ENCODE measurements around the gene CLEC9A. TPM values are rescaled to one million over a fixed set of nuclear protein-coding genes. Genes with fewer than 3 reads are reported as not detected.

The CLEC9A gene
- total and polyA plus RNA-seq, 10 of the 15 experiments (the other 5 are each of a cell fraction or from before 2014, with no cell fraction given) = not detected

GRCh38 chr12:10031321-10031720, 839 bp downstream of the CLEC9A start:
- intact Hi-C loops (cut with micrococcal nuclease; ENCODE audit: unreplicated experiment) (no loop called here), in situ Hi-C loops (cut with MboI) (loop anchor here (5.0 kb wide), 1 partner anchor 111 kb away; no protein-coding TSS in a partner anchor)
- ChIA-PET RAD21 (ENCODE audit: unreplicated experiment) (no interaction called here), CTCF (interaction anchor here (1.1 kb wide), 1 partner anchor 13 kb away, joined by 3 read pairs; no protein-coding TSS in a partner anchor), SMC1A (ENCODE audit: uncharacterized antibody, unreplicated experiment) (no interaction called here), POLR2A (no interaction called here)
- H3K4me1 ChIP-seq (ENCODE audit: control insufficient read depth, insufficient read depth, low read length) = no peaks in the 10 kb centered on the region
- no peak overlapping the region for H3K9ac ChIP-seq (ENCODE audit: control insufficient read depth, insufficient read depth, low read length)
- H3K27ac ChIP-seq (ENCODE audit: control insufficient read depth, insufficient read depth) = no peak overlapping the region
- H3K27me3 ChIP-seq (replicated peaks in 1 of 2; ENCODE audit: control insufficient read depth in 2 of 2, insufficient read depth in 2 of 2, low read length in 1 of 2) = no peaks in the 10 kb centered on the region
- DNase-seq (ENCODE audit: low read depth, low spot score) (no peak), ATAC-seq (no peak), FAIRE-seq (no peak)
- no peak for TF ChIP-seq SKIL (IDR thresholded peaks at IDR 0.05; ENCODE audit: low read depth, poor library complexity, severe bottlenecking)
- H3K4me2 ChIP-seq (ENCODE audit: control insufficient read depth, insufficient read depth) = no peak overlapping the region
- no peak overlapping the region for H3K4me3 ChIP-seq
- H3K79me2 ChIP-seq (ENCODE audit: control insufficient read depth, insufficient read depth, low read length) = no peaks in the 10 kb centered on the region
- no peaks in the 10 kb centered on the region for H4K20me1 ChIP-seq (ENCODE audit: control insufficient read depth, insufficient read depth)
- H3K9me3 ChIP-seq (replicated peaks; ENCODE audit: control insufficient read depth, insufficient read depth, low read length) = no peaks in the 10 kb centered on the region
- no TSS peak for BruUV-seq (replicated peaks)
- no peak overlapping the region for H2AFZ ChIP-seq (ENCODE audit: control insufficient read depth, low read depth, low read length)
- H3K36me3 ChIP-seq (ENCODE audit: control insufficient read depth in 2 of 2, insufficient read depth in 2 of 2, low read length in 1 of 2) = no peaks in the 10 kb centered on the region
- WGBS (ENCODE audit: insufficient coverage, insufficient replicate concordance, low lambda C conversion rate, missing lambda C conversion rate) = 7% methylated on average over 4 of the region's 4 CpGs

- FAIRE-seq = no peak
- Histone ChIP-seq H3K9me3 (replicated peaks; ENCODE audit: control insufficient read depth, insufficient read depth, low read length) (no peaks in the 10 kb centered on the region), H3K27me3 (replicated peaks in 1 of 2; ENCODE audit: control insufficient read depth in 2 of 2, insufficient read depth in 2 of 2, low read length in 1 of 2) (no peaks in the 10 kb centered on the region), H3K4me1 (ENCODE audit: control insufficient read depth, insufficient read depth, low read length) (no peaks in the 10 kb centered on the region), H3K79me2 (ENCODE audit: control insufficient read depth, insufficient read depth, low read length) (no peaks in the 10 kb centered on the region), H3K27ac (ENCODE audit: control insufficient read depth, insufficient read depth) (no peak overlapping the region), H2AFZ (ENCODE audit: control insufficient read depth, low read depth, low read length) (no peak overlapping the region), H3K4me3 (no peak overlapping the region), H3K9ac (ENCODE audit: control insufficient read depth, insufficient read depth, low read length) (no peak overlapping the region), H3K4me2 (ENCODE audit: control insufficient read depth, insufficient read depth) (no peak overlapping the region), H3K36me3 (ENCODE audit: control insufficient read depth in 2 of 2, insufficient read depth in 2 of 2, low read length in 1 of 2) (no peaks in the 10 kb centered on the region), H4K20me1 (ENCODE audit: control insufficient read depth, insufficient read depth) (no peaks in the 10 kb centered on the region)
- POLR2A ChIA-PET = no interaction called here
- SMC1A ChIA-PET (ENCODE audit: uncharacterized antibody, unreplicated experiment) = no interaction called here
- no TSS peak for BruUV-seq (replicated peaks)
- no peak for DNase-seq (ENCODE audit: low read depth, low spot score)
- ATAC-seq = no peak
- RAD21 ChIA-PET (ENCODE audit: unreplicated experiment) = no interaction called here
- 63% methylated on average over 5 of the region's 5 CpGs for WGBS (ENCODE audit: insufficient coverage, insufficient replicate concordance, low lambda C conversion rate, missing lambda C conversion rate)
- in situ Hi-C loops (cut with MboI) = loop anchor here (5.0 kb wide), 1 partner anchor 111 kb away; no protein-coding TSS in a partner anchor
- CTCF ChIA-PET = interaction anchor here (0.7 to 1.1 kb wide), 2 partner anchors 11 to 12 kb away, joined by 3 read pairs; no protein-coding TSS in a partner anchor
- intact Hi-C loops (cut with micrococcal nuclease; ENCODE audit: unreplicated experiment) = no loop called here
- TF ChIP-seq CTCF (IDR thresholded peaks at IDR 0.05 in 2 of 3, conservative IDR thresholded peaks at IDR 0.05 in 1 of 3; ENCODE audit: control insufficient read depth in 2 of 3, extremely low read depth in 1 of 3, insufficient read depth in 1 of 3, low read depth in 3 of 3, low read length in 3 of 3) (no peak), SIN3A (IDR thresholded peaks at IDR 0.05; ENCODE audit: low read depth, low read length) (no peak), GABPA (IDR thresholded peaks at IDR 0.05; ENCODE audit: low read depth) (no peak), PKNOX1 (IDR thresholded peaks at IDR 0.05) (no peak), NFYB (IDR thresholded peaks at IDR 0.05; ENCODE audit: insufficient read depth, low read depth, low read length) (no peak), CHD1 (IDR thresholded peaks at IDR 0.05; ENCODE audit: low read depth, low read length) (no peak), ZBTB33 (IDR thresholded peaks at IDR 0.05) (no peak)
These were observed 1.3 kb downstream of the CLEC9A start for GRCh38 chr12:10031771-10032175.

Measured in GM12878 (cell line).